Prostate gland (tissue), 2 donors: Measurements from ENCODE around the gene TUFM.

Source experiments
- POLR2A ChIP-seq: fragments of 450-650 bp; IDR thresholded peaks from one replicate; pipeline ENCODE4 v1.6.1; 2016; ENCODE audit warnings: antibody characterized with exemption, mild to moderate bottlenecking
- POLR2AphosphoS5 ChIP-seq: sonication (generic); formaldehyde crosslinking; IDR thresholded peaks from one replicate; pipeline ENCODE4 v1.6.1; 2017; ENCODE audit warnings: antibody characterized with exemption
- TF ChIP-seq, protein P1 (sequence below), 4 experiments: fragments of 200-600 bp in 2 of 4; fragments of 450-650 bp in 2 of 4; sonication (generic) in 2 of 4; IDR thresholded peaks; 1 replicate in 3 of 4; 2 replicates in 1 of 4; pipeline ENCODE4 v1.5.1; 2016 to 2019; ENCODE audit warnings: antibody characterized with exemption in 4 of 4, mild to moderate bottlenecking in 2 of 4, moderate library complexity in 2 of 4

GRCh38 chr16:28880589-28880915 lies 34.4 kb upstream of the TUFM start:
- TF ChIP-seq, protein P1, sequence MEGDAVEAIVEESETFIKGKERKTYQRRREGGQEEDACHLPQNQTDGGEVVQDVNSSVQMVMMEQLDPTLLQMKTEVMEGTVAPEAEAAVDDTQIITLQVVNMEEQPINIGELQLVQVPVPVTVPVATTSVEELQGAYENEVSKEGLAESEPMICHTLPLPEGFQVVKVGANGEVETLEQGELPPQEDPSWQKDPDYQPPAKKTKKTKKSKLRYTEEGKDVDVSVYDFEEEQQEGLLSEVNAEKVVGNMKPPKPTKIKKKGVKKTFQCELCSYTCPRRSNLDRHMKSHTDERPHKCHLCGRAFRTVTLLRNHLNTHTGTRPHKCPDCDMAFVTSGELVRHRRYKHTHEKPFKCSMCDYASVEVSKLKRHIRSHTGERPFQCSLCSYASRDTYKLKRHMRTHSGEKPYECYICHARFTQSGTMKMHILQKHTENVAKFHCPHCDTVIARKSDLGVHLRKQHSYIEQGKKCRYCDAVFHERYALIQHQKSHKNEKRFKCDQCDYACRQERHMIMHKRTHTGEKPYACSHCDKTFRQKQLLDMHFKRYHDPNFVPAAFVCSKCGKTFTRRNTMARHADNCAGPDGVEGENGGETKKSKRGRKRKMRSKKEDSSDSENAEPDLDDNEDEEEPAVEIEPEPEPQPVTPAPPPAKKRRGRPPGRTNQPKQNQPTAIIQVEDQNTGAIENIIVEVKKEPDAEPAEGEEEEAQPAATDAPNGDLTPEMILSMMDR (IDR thresholded peaks at IDR 0.05), result no peak
- TF ChIP-seq POLR2A, result no peak
- TF ChIP-seq POLR2AphosphoS5, result no peak
